ENCODE results near the gene GALNT4. TPM values are rescaled to one million over a fixed set of nuclear protein-coding genes. Genes with fewer than 3 reads are reported as not detected.

GALNT4 gene
- 2.3 and 4.6 TPM in 2 replicates for total RNA-seq

DNA sequence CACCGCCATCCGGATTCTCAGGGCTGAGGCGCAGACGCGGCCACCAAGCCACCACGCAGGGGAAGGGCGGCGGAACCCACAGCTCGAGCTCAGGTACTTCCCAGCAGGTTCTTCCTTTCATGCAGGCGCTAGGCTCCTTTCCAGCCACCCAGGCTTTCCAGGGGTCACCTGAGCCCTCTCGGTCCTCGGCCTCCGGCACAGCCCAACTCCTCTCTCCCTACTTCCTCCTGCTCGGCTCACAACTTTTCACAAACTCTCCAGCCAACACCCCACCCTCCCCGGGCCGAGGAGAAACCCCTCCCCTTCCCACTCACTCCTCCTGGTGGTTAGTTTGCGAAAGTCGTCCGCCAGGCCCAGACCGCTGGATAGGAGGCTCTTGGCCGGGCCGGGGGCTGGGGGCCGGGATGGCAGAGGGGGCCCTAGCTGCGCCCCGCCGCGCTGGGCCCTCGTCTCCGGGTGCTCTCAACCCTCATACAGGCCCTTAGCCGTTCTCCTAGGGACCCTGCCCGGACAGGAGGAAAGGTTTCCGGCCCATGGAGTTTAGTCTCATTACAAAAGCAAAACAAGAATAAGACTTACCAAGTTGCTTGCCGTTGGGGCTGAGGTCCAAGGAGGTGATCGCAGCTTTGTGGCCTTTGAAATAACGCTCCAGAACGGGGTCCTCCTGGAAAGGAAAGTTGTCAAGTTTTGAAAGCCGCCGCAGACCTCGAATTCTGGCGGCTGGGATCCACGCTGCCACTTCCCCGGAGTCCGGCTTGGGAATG is at the start of gene GALNT4:
Gene GALNT4, minus strand, starts transcription at position 256 of the 764 bp plus-strand sequence. Its CDS starts 247 bp downstream, at position 9.

DNA sequence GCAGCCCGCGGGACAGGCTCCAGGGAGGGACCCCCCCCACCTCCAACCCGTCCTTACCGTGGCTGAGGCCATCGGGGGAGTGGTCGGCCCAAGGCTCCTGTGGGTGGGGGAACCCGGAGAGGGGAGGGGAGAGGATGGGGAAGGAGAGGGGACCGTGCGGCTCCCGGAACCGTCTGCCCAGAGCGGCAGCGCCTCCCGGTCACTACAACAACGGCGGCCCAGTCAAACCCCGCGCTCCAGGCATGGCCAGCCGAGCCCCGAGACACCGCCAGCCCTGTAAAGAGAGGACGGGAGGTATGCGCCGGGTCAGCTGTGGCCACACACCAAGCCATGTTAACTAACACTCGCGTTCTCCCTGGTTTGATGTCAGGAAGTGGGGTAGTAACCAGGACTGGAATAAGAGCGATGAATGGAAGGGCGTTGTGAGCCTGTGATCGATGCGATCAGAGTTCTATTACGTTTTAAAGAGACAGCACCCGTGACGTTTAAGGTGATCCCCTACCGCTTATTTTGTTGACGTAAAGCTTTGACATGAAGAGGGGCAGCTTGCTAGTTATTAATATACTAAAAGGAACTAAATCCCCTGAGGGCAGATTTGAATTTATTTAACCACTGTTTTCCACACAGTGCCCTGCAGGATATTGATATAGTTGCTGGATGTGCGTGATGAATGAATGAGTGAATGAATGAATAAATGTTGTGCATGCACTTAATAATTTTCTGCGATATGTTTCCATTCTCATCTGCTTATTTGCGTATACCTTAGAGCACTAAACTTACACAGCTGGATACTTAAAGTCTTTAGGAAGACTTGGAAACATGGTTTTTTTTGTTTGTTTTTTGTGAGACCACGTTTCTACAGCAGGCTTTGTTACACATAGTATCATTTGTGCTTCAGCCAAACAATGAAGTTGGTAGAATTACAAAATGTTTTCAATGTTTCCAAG is 1.5 kb upstream of the GALNT4 start, which contains the start of gene POC1B:
Gene POC1B, minus strand, starts transcription at position 224 of the 947 bp plus-strand sequence. Its CDS starts 152 bp downstream, at position 72.

Other genes with a start within 250 kb of the GALNT4 start
- 76.9 and 106 TPM in 2 replicates for gene DUSP6, start 172.3 kb downstream of the GALNT4 start, total RNA-seq
- gene POC1B, start 1.3 kb upstream of the GALNT4 start, total RNA-seq = 8.7 and 16.2 TPM in 2 replicates
- gene ATP2B1, start 184.0 kb upstream of the GALNT4 start, total RNA-seq = 26.9 and 29.9 TPM in 2 replicates

Measured in airway epithelial cell (primary cell).